H9 (cell line): ENCODE results near the gene USP9X. TPM values are rescaled to one million over a fixed set of nuclear protein-coding genes. Genes with fewer than 3 reads are reported as not detected.
A peak's percentile ranks its signal among the peaks of the same experiment; 100 is the strongest.

Experiments used
- DNase-seq: peaks from one replicate; pipeline ENCODE4 v3.0.0-alpha.2; 2017
- H2AFZ ChIP-seq: one replicate; pipeline ENCODE4 v1.6.1; 2013; ENCODE audit warnings: mild to moderate bottlenecking, low read length, control low read depth, moderate library complexity
- H2AK5ac ChIP-seq: 2 replicates; pipeline ENCODE4 v1.6.1; 2013; ENCODE audit warnings: low read length, control low read depth, mixed read lengths; ENCODE audit not compliant: insufficient read length
- H2BK120ac ChIP-seq: one replicate; pipeline ENCODE4 v1.6.1; 2013; ENCODE audit warnings: low read depth, mild to moderate bottlenecking, low read length, control low read depth, inconsistent platforms; ENCODE audit not compliant: poor library complexity, severe bottlenecking
- H2BK12ac ChIP-seq: 2 replicates; pipeline ENCODE4 v1.6.1; 2013; ENCODE audit warnings: low read length, control low read depth, mixed read lengths, low read depth; ENCODE audit not compliant: insufficient read length
- H2BK15ac ChIP-seq: 2 replicates; pipeline ENCODE4 v1.6.1; 2013; ENCODE audit warnings: low read depth, low read length, control low read depth
- H2BK20ac ChIP-seq: one replicate; pipeline ENCODE4 v1.6.1; 2013; ENCODE audit warnings: low read depth, mild to moderate bottlenecking, low read length, control low read depth, inconsistent platforms; ENCODE audit not compliant: poor library complexity, severe bottlenecking
- H2BK5ac ChIP-seq: 2 replicates; pipeline ENCODE4 v1.6.1; 2013; ENCODE audit warnings: low read length, control low read depth, mixed read lengths; ENCODE audit not compliant: insufficient read length
- H3K14ac ChIP-seq: 2 replicates; pipeline ENCODE4 v1.6.1; 2013; ENCODE audit warnings: low read length, control low read depth; ENCODE audit not compliant: insufficient read depth
- H3K18ac ChIP-seq: 2 replicates; pipeline ENCODE4 v1.6.1; 2013; ENCODE audit warnings: low read depth, mild to moderate bottlenecking, mixed read lengths, low read length, control low read depth; ENCODE audit not compliant: insufficient read length
- H3K23ac ChIP-seq: 2 replicates; pipeline ENCODE4 v1.6.1; 2013; ENCODE audit warnings: low read length, control low read depth, mixed read lengths, low read depth; ENCODE audit not compliant: insufficient read length
- H3K23me2 ChIP-seq: 2 replicates; pipeline ENCODE4 v1.6.1; 2013; ENCODE audit warnings: low read depth, mild to moderate bottlenecking, mixed read lengths, low read length, control low read depth; ENCODE audit not compliant: insufficient read length, poor library complexity, severe bottlenecking
- H3K27ac ChIP-seq: 2 replicates; pipeline ENCODE4 v1.5.1; 2013; ENCODE audit warnings: low read length, control low read depth, mixed read lengths, low read depth; ENCODE audit not compliant: insufficient read length
- H3K27me3 ChIP-seq: 2 replicates; pipeline ENCODE4 v1.6.1; 2013; ENCODE audit warnings: low read length, control low read depth, inconsistent platforms; ENCODE audit not compliant: insufficient read depth
- H3K4ac ChIP-seq: 2 replicates; pipeline ENCODE4 v1.6.1; 2013; ENCODE audit warnings: low read depth, mild to moderate bottlenecking, control low read depth, inconsistent platforms, low read length, moderate library complexity
- H3K4me1 ChIP-seq: 2 replicates; pipeline ENCODE4 v1.6.1; 2013; ENCODE audit warnings: low read length, control low read depth, inconsistent platforms; ENCODE audit not compliant: insufficient read depth
- H3K4me2 ChIP-seq: 2 replicates; pipeline ENCODE4 v1.6.1; 2013; ENCODE audit warnings: low read length, control low read depth, mixed read lengths; ENCODE audit not compliant: insufficient read length, insufficient read depth
- H3K56ac ChIP-seq: 2 replicates; pipeline ENCODE4 v1.6.1; 2013; ENCODE audit warnings: low read depth, mild to moderate bottlenecking, mixed read lengths, low read length, control low read depth; ENCODE audit not compliant: insufficient read length
- H3K79me1 ChIP-seq: 2 replicates; pipeline ENCODE4 v1.6.1; 2013; ENCODE audit warnings: low read depth, mild to moderate bottlenecking, moderate library complexity, low read length, control low read depth, inconsistent platforms; ENCODE audit not compliant: insufficient read depth, poor library complexity, severe bottlenecking
- H3K79me2 ChIP-seq: 2 replicates; pipeline ENCODE4 v1.6.1; 2013; ENCODE audit warnings: low read length, control low read depth, inconsistent platforms; ENCODE audit not compliant: insufficient read depth
- H3K9ac ChIP-seq: 2 replicates; pipeline ENCODE4 v1.6.1; 2013; ENCODE audit warnings: low read length, control low read depth, mixed read lengths; ENCODE audit not compliant: insufficient read length; ENCODE audit errors: extremely low read depth
- H3K9me3 ChIP-seq: one replicate; pipeline ENCODE4 v1.6.1; 2013; ENCODE audit warnings: low read depth, low read length, inconsistent platforms; ENCODE audit not compliant: control insufficient read depth
- H3T11ph ChIP-seq: one replicate; pipeline ENCODE4 v1.6.1; 2013; ENCODE audit warnings: mild to moderate bottlenecking, low read length, control low read depth, inconsistent platforms
- H4K20me1 ChIP-seq: one replicate; pipeline ENCODE4 v1.6.1; 2013; ENCODE audit not compliant: control insufficient read depth, insufficient read length, insufficient read depth
- H4K5ac ChIP-seq: 2 replicates; pipeline ENCODE4 v1.6.1; 2013; ENCODE audit warnings: low read depth, mild to moderate bottlenecking, mixed read lengths, low read length, control low read depth; ENCODE audit not compliant: insufficient read length
- H4K8ac ChIP-seq: replicated peaks from 2 replicates; pipeline ENCODE4 v1.6.1; 2013; ENCODE audit warnings: low read length, control low read depth, mixed read lengths, low read depth; ENCODE audit not compliant: insufficient read length
- H4K91ac ChIP-seq: 2 replicates; pipeline ENCODE4 v1.6.1; 2013; ENCODE audit warnings: low read depth, mild to moderate bottlenecking, moderate library complexity, mixed read lengths, low read length, control low read depth; ENCODE audit not compliant: insufficient read length
- H3K27ac Mint-ChIP-seq, 3 experiments: 2 replicates in 2 of 3; 3 replicates in 1 of 3; pipeline ENCODE4 v1.8.0; 2020 to 2021; ENCODE audit warnings: mixed read lengths in 3 of 3, mild to moderate bottlenecking in 1 of 3, moderate library complexity in 1 of 3
- H3K27me3 Mint-ChIP-seq: 2 replicates; pipeline ENCODE4 v1.8.0; 2021; ENCODE audit warnings: low read depth, mild to moderate bottlenecking, moderate library complexity, mixed read lengths
- H3K36me3 Mint-ChIP-seq, 3 experiments: 2 replicates in 2 of 3; 3 replicates in 1 of 3; pipeline ENCODE4 v1.8.0; 2020 to 2021; ENCODE audit warnings: low read depth in 3 of 3, mixed read lengths in 3 of 3; ENCODE audit not compliant: insufficient read depth in 1 of 3
- H3K4me1 Mint-ChIP-seq, 2 experiments: 2 replicates each; pipeline ENCODE4 v1.8.0; 2020; ENCODE audit warnings: mixed read lengths in 2 of 2
- H3K4me3 Mint-ChIP-seq, 2 experiments: 2 replicates in 1 of 2; 3 replicates in 1 of 2; pipeline ENCODE4 v1.8.0; 2020 to 2021; ENCODE audit warnings: mild to moderate bottlenecking in 2 of 2, mixed read lengths in 2 of 2, moderate library complexity in 1 of 2
- H3K9me3 Mint-ChIP-seq, 2 experiments: 2 replicates in 1 of 2; 3 replicates in 1 of 2; pipeline ENCODE4 v1.8.0; 2020; ENCODE audit warnings: mild to moderate bottlenecking in 2 of 2, mixed read lengths in 2 of 2, moderate library complexity in 1 of 2
- CTCF ChIP-seq: fragments of 200-600 bp; sonication (generic); conservative IDR thresholded peaks from 3 replicates; pipeline ENCODE4 v1.8.0; 2021; ENCODE audit warnings: antibody characterized with exemption, mild to moderate bottlenecking
- whole genome bisulfite sequencing: extraction: QIAGEN DNeasy Blood & Tissue Kit; methylation state at CpG from one replicate; pipeline ENCODE4 v1.1.7; 2013; ENCODE audit warnings: missing lambda C conversion rate, low lambda C conversion rate, mixed read lengths; ENCODE audit not compliant: insufficient read length; ENCODE audit errors: extremely low coverage; 5-methylcytosine and 5-hydroxymethylcytosine counted together
- total RNA-seq: library from RNA; stranded (reverse); gene quantifications from 2 replicates; pipeline ENCODE4 v1.2.1, GENCODE V29; 2021

USP9X gene
- total RNA-seq, 1 experiment from 2014 or later: 284 TPM

- Histone ChIP-seq H3K27ac (peak overlapping the region; percentile 47), H2BK5ac (no peak overlapping the region), H3K4me1 (no peaks in the 10 kb centered on the region), H3K23me2 (no peaks in the 10 kb centered on the region), H3K79me2 (no peaks in the 10 kb centered on the region), H3K18ac (no peak overlapping the region), H3K14ac (no peak overlapping the region), H3K9me3 (no peaks in the 10 kb centered on the region), H3K79me1 (no peaks in the 10 kb centered on the region), H2BK120ac (no peak overlapping the region), H2BK15ac (no peak overlapping the region), H3T11ph (no peak overlapping the region), H4K20me1 (no peaks in the 10 kb centered on the region), H3K23ac (no peak overlapping the region), H4K8ac (no peak overlapping the region), H4K5ac (no peak overlapping the region), H4K91ac (no peak overlapping the region), H3K27me3 (no peaks in the 10 kb centered on the region), H2AFZ (no peak overlapping the region), H2AK5ac (no peak overlapping the region), H2BK12ac (no peak overlapping the region), H3K56ac (no peak overlapping the region), H2BK20ac (no peak overlapping the region), H3K4me2 (no peak overlapping the region), H3K9ac (no peak overlapping the region), H3K4ac (no peak overlapping the region)
- no peak for DNase-seq
- Mint-ChIP-seq H3K4me1 (no peaks in the 10 kb centered on the region; a peak in 1 of 4 replicates), H3K27me3 (no peaks in the 10 kb centered on the region), H3K36me3 (peaks cover 33 to 90% (median 74%) of the 10 kb centered on the region in 3 experiments), H3K4me3 (no peak overlapping the region), H3K27ac (peak overlapping the region in 2 of 3 experiments; percentile 88 to 89; a peak in 4 of 7 replicates), H3K9me3 (peaks cover 34 to 50% of the 10 kb centered on the region in 2 experiments)
- no CpG with 5 or more reads among the region's 3 CpGs for WGBS
- no peak for TF ChIP-seq CTCF
Observed at GRCh38 chrX:41192880-41193279, 107.6 kb downstream of the USP9X start.
